ENCODE measurements around the gene RMC1.
"Not testable (repeated sequence)": the region's sequence is repeated elsewhere in the genome, so short reads cannot be mapped to it uniquely, and the experiment has no call there.

Gene RMC1

DNA sequence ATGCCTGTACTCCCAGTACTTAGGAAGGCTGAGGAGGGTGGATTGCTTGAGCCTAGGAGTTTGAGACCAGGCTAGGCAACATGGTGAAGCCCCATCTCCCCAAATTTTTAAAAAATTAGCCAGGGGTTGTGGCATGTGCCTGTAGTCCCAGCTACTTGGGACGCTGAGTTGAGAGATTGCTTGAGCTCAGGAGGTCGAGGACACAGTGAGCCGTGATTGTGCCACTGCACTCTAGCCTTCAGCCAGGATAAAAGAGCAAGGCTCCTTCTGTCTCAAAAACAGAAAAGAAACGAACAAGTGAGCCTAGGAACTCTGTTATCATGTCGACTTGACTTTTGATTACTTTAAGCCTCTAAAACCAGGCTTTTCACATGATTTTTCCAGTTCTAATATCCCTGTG lies 69.3 kb downstream of the RMC1 start:
- no peak for DNase-seq (ENCODE audit: low spot score)
- no peak for TF ChIP-seq CTCF (IDR thresholded peaks at IDR 0.05; ENCODE audit: extremely low read depth, missing control alignments)

DNA sequence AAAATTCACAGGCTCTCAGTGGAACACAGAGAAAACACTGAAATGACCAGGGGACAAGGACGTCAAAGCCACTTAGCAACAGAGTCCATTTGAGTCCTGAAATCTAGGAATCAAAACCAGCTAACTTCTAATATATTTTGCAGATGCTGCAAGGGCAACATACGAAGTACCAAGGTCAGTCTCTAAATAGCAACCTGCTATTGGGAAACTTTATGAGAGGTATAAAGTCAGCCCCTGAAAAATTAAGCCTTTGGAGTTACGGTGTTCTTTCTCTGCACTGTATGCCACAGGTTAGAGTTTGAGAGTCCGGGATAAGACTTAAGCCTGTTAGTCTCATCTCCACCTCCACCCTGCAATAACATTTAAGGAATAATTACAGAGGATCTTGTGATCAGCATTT lies 69.7 kb downstream of the RMC1 start:
- TF ChIP-seq CTCF (IDR thresholded peaks at IDR 0.05; ENCODE audit: extremely low read depth, missing control alignments): no peak
- no peak for DNase-seq (ENCODE audit: low spot score)

- TF ChIP-seq CTCF (IDR thresholded peaks at IDR 0.05; ENCODE audit: extremely low read depth, missing control alignments): no peak
- DNase-seq (ENCODE audit: low spot score): peak; percentile 51
Measured at GRCh38 chr18:23573626-23574431, 70.5 kb downstream of the RMC1 start.

DNA sequence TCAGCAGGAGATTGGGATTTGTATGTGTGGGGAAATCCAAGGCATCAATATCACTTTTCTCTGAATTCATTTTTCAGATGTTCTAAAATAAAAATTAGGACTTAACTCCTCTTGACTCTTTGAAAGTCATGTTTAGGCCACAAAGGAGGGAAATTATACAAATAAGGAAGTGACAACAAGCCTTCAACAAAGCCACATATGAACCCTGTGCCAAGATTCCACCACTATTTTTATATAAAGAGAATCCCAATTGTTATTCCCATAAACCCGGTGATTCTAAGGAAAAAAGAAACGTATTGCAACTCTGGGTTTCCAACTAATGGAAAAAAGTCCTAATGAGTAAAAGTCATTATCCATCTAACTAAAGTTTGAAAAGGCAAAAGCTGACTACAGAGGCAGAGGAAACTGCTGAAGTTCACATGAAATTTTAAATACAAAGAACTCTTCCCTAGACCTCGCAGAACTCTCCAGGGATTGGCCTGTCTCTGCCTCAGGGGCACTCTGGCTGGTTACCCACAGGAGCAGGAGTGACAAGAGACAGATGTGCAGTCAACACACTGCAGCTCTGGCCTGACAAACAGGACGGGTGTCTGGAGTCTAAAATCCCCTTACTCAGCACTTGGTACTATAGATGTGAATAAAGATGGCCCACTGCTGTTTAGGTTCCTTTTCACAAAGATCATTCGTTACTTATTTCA lies 71.4 kb downstream of the RMC1 start:
- TF ChIP-seq CTCF (IDR thresholded peaks at IDR 0.05; ENCODE audit: extremely low read depth, missing control alignments): no peak
- DNase-seq (ENCODE audit: low spot score): no peak

GRCh38 chr18:23575309-23575651 lies 72.0 kb downstream of the RMC1 start:
- no peak for TF ChIP-seq CTCF (IDR thresholded peaks at IDR 0.05; ENCODE audit: extremely low read depth, missing control alignments)
- no peak for DNase-seq (ENCODE audit: low spot score)

- DNase-seq (ENCODE audit: low spot score): not testable (repeated sequence)
Measured at GRCh38 chr18:23577521-23577920, 74.2 kb downstream of the RMC1 start.

- DNase-seq (ENCODE audit: low spot score): no peak
- no peak for TF ChIP-seq CTCF (IDR thresholded peaks at IDR 0.05; ENCODE audit: extremely low read depth, missing control alignments)
Measured at GRCh38 chr18:23578067-23578701, 74.9 kb downstream of the RMC1 start.

Data from GM20000 (cell line).